ENCODE data around the gene CRX. TPM values are rescaled to one million over a fixed set of nuclear protein-coding genes. Genes with fewer than 3 reads are reported as not detected.

CRX gene
- total and polyA plus RNA-seq, 2 of the 13 experiments (the other 11 are each of a cell fraction or from before 2014, with no cell fraction given), result not detected

DNA sequence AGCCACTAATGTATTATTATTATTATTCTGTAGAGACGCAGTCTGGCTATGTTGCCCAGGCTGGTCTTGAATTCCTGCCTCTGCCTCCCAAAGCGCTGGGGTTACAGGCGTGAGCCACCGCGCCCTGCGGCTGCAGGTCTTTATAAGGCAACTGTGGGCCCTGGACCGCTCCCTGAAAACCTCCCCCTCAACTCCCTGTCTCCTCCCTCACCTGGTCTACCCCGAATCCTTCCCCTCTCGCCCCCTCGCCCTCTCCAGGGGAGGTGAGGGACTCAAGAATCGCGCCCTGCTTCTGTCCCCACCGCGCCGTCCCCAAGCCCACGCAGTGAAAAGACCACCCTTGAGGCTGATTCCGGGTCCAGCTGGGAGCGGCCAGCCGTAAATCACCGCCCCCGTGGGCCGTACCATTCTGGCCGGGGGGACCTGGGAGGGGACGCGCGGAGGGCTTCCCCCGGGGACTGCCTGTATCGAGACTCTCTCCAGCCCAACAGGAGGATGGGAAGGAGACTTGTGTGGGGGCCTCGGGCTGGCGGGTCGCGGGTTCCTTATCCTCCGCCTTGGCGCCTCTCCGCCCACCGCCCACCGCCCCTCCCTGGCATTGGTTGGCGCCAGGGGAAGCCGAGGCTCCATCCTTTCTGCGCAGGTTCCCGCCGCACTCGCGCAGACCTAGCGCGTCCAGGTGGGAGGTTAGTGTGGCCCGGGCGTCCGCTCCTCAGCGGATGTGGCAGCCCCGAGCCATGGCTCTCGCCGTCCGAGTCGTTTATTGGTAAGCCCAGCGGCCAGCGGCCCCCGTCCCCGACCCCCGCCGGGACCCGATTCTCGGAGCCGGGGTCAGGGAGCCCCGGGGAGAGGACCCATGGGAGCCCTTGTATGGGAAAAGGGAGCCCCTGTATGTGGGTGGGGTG is 43.4 kb upstream of the CRX start, which contains the start of gene SELENOW (continued):
- TF ChIP-seq CENPX (CRISPR knock-in tag; IDR thresholded peaks at IDR 0.05), result no peak
- 0 out of 2 replicates have a peak, but pooled peaks have one; percentile 37 for TF ChIP-seq ZSCAN20 (CRISPR knock-in tag; IDR thresholded peaks at IDR 0.05; ENCODE audit: borderline replicate concordance)
- no peak for TF ChIP-seq CHD4 (IDR thresholded peaks at IDR 0.05; ENCODE audit: borderline replicate concordance, low read length)
- 0 out of 2 replicates have a peak, but pooled peaks have one; percentile 18 for TF ChIP-seq MED13 (CRISPR knock-in tag; IDR thresholded peaks at IDR 0.05)
- no peak for TF ChIP-seq ZMYM2 (CRISPR knock-in tag; IDR thresholded peaks at IDR 0.05)
- 0 out of 2 replicates have a peak, but pooled peaks have one; percentile 33 for TF ChIP-seq ZNF761 (CRISPR knock-in tag; conservative IDR thresholded peaks at IDR 0.05)
- TF ChIP-seq, protein P1, sequence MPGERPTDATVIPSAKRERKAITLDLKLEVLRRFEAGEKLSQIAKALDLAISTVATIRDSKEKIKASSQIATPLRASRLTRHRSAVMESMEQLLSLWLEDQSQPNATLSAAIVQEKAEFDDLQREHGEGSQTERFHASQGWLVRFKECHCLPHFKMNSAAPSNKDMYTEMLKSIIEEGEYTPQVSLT (CRISPR knock-in tag; IDR thresholded peaks at IDR 0.05; ENCODE audit: borderline replicate concordance, low read depth), result no peak
- TF ChIP-seq GTF3A (CRISPR knock-in tag; conservative IDR thresholded peaks at IDR 0.05), result 0 out of 2 replicates have a peak, but pooled peaks have one; percentile 38
- TF ChIP-seq, protein P2, sequence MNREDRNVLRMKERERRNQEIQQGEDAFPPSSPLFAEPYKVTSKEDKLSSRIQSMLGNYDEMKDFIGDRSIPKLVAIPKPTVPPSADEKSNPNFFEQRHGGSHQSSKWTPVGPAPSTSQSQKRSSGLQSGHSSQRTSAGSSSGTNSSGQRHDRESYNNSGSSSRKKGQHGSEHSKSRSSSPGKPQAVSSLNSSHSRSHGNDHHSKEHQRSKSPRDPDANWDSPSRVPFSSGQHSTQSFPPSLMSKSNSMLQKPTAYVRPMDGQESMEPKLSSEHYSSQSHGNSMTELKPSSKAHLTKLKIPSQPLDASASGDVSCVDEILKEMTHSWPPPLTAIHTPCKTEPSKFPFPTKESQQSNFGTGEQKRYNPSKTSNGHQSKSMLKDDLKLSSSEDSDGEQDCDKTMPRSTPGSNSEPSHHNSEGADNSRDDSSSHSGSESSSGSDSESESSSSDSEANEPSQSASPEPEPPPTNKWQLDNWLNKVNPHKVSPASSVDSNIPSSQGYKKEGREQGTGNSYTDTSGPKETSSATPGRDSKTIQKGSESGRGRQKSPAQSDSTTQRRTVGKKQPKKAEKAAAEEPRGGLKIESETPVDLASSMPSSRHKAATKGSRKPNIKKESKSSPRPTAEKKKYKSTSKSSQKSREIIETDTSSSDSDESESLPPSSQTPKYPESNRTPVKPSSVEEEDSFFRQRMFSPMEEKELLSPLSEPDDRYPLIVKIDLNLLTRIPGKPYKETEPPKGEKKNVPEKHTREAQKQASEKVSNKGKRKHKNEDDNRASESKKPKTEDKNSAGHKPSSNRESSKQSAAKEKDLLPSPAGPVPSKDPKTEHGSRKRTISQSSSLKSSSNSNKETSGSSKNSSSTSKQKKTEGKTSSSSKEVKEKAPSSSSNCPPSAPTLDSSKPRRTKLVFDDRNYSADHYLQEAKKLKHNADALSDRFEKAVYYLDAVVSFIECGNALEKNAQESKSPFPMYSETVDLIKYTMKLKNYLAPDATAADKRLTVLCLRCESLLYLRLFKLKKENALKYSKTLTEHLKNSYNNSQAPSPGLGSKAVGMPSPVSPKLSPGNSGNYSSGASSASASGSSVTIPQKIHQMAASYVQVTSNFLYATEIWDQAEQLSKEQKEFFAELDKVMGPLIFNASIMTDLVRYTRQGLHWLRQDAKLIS (CRISPR knock-in tag; IDR thresholded peaks at IDR 0.05), result no peak; the same call in 1 of the 2 replicates
- TF ChIP-seq, protein P3, sequence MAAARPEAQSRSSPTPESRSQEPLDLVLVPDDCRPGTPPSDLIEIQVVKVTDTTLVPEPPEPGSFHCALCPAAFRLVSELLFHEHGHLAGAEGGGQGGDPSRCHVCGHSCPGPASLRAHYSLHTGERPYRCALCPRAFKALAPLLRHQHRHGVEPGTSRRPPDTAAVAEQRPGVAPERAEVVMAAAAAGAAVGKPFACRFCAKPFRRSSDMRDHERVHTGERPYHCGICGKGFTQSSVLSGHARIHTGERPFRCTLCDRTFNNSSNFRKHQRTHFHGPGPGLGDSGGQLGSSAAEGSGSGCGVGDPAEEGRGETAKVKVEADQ (CRISPR knock-in tag; IDR thresholded peaks at IDR 0.05; ENCODE audit: borderline replicate concordance), result no peak
- TF ChIP-seq KLF15 (CRISPR knock-in tag; IDR thresholded peaks at IDR 0.05; ENCODE audit: borderline replicate concordance), result no peak
- TF ChIP-seq, protein P4, sequence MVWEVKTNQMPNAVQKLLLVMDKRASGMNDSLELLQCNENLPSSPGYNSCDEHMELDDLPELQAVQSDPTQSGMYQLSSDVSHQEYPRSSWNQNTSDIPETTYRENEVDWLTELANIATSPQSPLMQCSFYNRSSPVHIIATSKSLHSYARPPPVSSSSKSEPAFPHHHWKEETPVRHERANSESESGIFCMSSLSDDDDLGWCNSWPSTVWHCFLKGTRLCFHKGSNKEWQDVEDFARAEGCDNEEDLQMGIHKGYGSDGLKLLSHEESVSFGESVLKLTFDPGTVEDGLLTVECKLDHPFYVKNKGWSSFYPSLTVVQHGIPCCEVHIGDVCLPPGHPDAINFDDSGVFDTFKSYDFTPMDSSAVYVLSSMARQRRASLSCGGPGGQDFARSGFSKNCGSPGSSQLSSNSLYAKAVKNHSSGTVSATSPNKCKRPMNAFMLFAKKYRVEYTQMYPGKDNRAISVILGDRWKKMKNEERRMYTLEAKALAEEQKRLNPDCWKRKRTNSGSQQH (CRISPR knock-in tag; IDR thresholded peaks at IDR 0.05; ENCODE audit: low read depth), result no peak
- TF ChIP-seq ELF3 (CRISPR knock-in tag; IDR thresholded peaks at IDR 0.05), result peak; percentile 71
- TF ChIP-seq NFATC3 (CRISPR knock-in tag; IDR thresholded peaks at IDR 0.05), result no peak
- TF ChIP-seq TCF7 (IDR thresholded peaks at IDR 0.05; ENCODE audit: low read depth), result no peak
- TF ChIP-seq MXI1 (IDR thresholded peaks at IDR 0.05; ENCODE audit: borderline replicate concordance, low read depth, low read length), result no peak; the same call in 2 of the 3 replicates
- 0 out of 2 replicates have a peak, but pooled peaks have one; percentile 78 for TF ChIP-seq ISX (CRISPR knock-in tag; conservative IDR thresholded peaks at IDR 0.05)
- TF ChIP-seq ZNF432 (CRISPR knock-in tag; IDR thresholded peaks at IDR 0.05; ENCODE audit: borderline replicate concordance), result no peak
- TF ChIP-seq, protein P5, sequence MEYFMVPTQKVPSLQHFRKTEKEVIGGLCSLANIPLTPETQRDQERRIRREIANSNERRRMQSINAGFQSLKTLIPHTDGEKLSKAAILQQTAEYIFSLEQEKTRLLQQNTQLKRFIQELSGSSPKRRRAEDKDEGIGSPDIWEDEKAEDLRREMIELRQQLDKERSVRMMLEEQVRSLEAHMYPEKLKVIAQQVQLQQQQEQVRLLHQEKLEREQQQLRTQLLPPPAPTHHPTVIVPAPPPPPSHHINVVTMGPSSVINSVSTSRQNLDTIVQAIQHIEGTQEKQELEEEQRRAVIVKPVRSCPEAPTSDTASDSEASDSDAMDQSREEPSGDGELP (IDR thresholded peaks at IDR 0.05; ENCODE audit: borderline replicate concordance, low read depth), result peak; percentile 90
- TF ChIP-seq BCL6 (CRISPR knock-in tag; IDR thresholded peaks at IDR 0.05), result no peak

Measured in HepG2 (cell line).